Fibroblast of lung (primary cell): Measurements from ENCODE around the gene ELOA. TPM values are rescaled to one million over a fixed set of nuclear protein-coding genes. Genes with fewer than 3 reads are reported as not detected.
A peak's percentile ranks its signal among the peaks of the same experiment; 100 is the strongest.
"Not testable (repeated sequence)": the region's sequence is repeated elsewhere in the genome, so short reads cannot be mapped to it uniquely, and the experiment has no call there.

Experiments used
- DNase-seq, 2 donors: peaks; one replicate each; pipeline versions ENCODE4 v3.0.0 to v3.0.0-alpha.2; 2010; ENCODE audit warnings: low read depth in 2 of 2
- H2AFZ ChIP-seq: 2 replicates; pipeline ENCODE4 v1.5.1; 2012; ENCODE audit warnings: low read length, control low read depth, inconsistent platforms
- H3K27ac ChIP-seq: 2 replicates; pipeline ENCODE4 v1.5.1; 2011; ENCODE audit warnings: low read length, control low read depth; ENCODE audit not compliant: insufficient read depth
- H3K27me3 ChIP-seq: 2 replicates; pipeline ENCODE4 v1.5.1; 2011; ENCODE audit warnings: mild to moderate bottlenecking, low read length; ENCODE audit not compliant: control insufficient read depth, insufficient read depth
- H3K36me3 ChIP-seq: 2 replicates; pipeline ENCODE4 v1.5.1; 2011; ENCODE audit warnings: low read length; ENCODE audit not compliant: control insufficient read depth, insufficient read depth
- H3K4me1 ChIP-seq: 2 replicates; pipeline ENCODE4 v1.5.1; 2011; ENCODE audit warnings: low read length; ENCODE audit not compliant: control insufficient read depth, insufficient read depth; ENCODE audit errors: extremely low read depth
- H3K4me2 ChIP-seq: 2 replicates; pipeline ENCODE4 v1.5.1; 2011; ENCODE audit warnings: low read length, control low read depth; ENCODE audit not compliant: insufficient read depth; ENCODE audit errors: extremely low read depth
- H3K4me3 ChIP-seq, 4 experiments: fragments of 200-600 bp in 1 of 4; sonication (generic) in 1 of 4; replicated peaks in 1 of 4; 2 replicates each; pipeline ENCODE4 v1.5.1; 2011 to 2016; ENCODE audit warnings: low read length in 4 of 4, low read depth in 3 of 4, mild to moderate bottlenecking in 3 of 4, control low read depth in 2 of 4, inconsistent platforms in 1 of 4, mixed read lengths in 1 of 4; ENCODE audit not compliant: insufficient read depth in 1 of 4; ENCODE audit errors: control extremely low read depth in 1 of 4
- H3K79me2 ChIP-seq: 2 replicates; pipeline ENCODE4 v1.5.1; 2012; ENCODE audit warnings: mild to moderate bottlenecking, low read length, inconsistent platforms; ENCODE audit not compliant: control insufficient read depth, insufficient read depth
- H3K9ac ChIP-seq: 2 replicates; pipeline ENCODE4 v1.5.1; 2011; ENCODE audit warnings: mild to moderate bottlenecking, low read length, control low read depth; ENCODE audit not compliant: insufficient read depth
- H3K9me3 ChIP-seq: 2 replicates; pipeline ENCODE4 v1.5.1; 2012; ENCODE audit warnings: low read depth, low read length; ENCODE audit not compliant: control insufficient read depth, insufficient read depth
- H4K20me1 ChIP-seq: 2 replicates; pipeline ENCODE4 v1.5.1; 2011; ENCODE audit warnings: low read length; ENCODE audit not compliant: control insufficient read depth, insufficient read depth; ENCODE audit errors: extremely low read depth
- EZH2 ChIP-seq: IDR thresholded peaks from 2 replicates; pipeline ENCODE4 v1.5.1; 2012; ENCODE audit warnings: low read length, control low read depth, mild to moderate bottlenecking; ENCODE audit errors: missing control alignments
- polyA plus RNA-seq, 2 donors: library from polyadenylated mRNA; depleted of rRNA in 1 of 2; stranded (reverse) in 1 of 2; unstranded in 1 of 2; fragments of >200 nt; gene quantifications; 2 replicates each; pipeline ENCODE4 v1.2.1, GENCODE V29; 2011 to 2012; ENCODE audit warnings: missing spikeins in 1 of 2
- total RNA-seq: library from RNA; depleted of rRNA; stranded (reverse); fragments of >200 nt; gene quantifications from 2 replicates; pipeline ENCODE4 v1.2.1, GENCODE V29; 2014
- TF ChIP-seq, protein P1 (sequence below), 2 donors: IDR thresholded peaks in 1 of 2; conservative IDR thresholded peaks in 1 of 2; 1 replicate in 1 of 2; 2 replicates in 1 of 2; pipeline ENCODE4 v1.5.1; 2011 to 2012; ENCODE audit warnings: low read length in 2 of 2, control low read depth in 1 of 2, inconsistent platforms in 1 of 2, low read depth in 1 of 2, mild to moderate bottlenecking in 1 of 2

The ELOA gene
- total and polyA plus RNA-seq, 2 donors (not counting 1 experiment from before 2014, with no cell fraction given): 19.3 to 34.1 TPM

DNA sequence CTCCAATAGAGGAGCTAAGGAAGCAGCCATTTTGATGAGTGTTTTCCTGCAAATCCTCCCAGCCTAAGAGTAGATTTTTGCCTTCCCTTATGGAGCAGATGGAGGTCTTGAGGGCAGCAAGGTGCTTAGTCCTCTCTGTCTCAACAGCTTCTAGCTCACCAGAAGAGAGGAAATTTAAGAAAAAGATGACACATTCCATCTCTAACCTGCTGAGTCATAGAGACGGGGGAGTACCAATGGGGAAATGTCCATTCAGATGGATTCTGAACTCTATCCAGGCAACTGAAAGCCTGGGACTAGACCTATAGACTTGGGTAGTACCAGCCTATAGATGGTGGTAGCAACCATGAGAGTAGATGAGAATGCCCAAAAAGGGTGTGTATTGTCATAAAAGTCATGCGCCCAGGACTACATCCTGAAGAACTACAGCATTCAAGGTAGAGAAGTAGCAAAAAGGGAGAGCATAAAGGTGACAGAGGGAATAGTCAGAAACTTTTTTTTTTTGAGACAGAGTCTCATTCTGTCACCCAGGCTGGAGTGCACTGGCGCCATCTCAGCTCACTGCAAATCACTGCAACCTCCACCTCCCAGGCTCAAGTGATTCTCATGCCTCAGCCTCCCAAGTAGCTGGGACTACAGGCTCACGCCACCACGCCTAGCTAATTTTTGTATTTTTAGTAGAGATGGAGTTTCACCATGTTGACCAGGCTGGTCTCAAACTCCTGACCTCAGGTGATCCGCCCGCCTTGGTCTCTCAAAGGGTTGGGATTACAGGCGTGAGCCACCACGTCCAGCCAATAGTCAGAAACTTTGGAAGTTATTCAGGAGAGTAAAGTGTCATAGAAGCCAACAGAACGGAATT lies 10.7 kb upstream of the ELOA start:
- H2AFZ ChIP-seq: no peak overlapping the region
- no peaks in the 10 kb centered on the region for H3K79me2 ChIP-seq
- no peak overlapping the region for H3K4me2 ChIP-seq
- H3K4me3 ChIP-seq: no peak overlapping the region
- no peaks in the 10 kb centered on the region for H3K9me3 ChIP-seq
- no peaks in the 10 kb centered on the region for H4K20me1 ChIP-seq
- DNase-seq: peak in 1 of 2 donors; percentile 33
- TF ChIP-seq, protein P1, sequence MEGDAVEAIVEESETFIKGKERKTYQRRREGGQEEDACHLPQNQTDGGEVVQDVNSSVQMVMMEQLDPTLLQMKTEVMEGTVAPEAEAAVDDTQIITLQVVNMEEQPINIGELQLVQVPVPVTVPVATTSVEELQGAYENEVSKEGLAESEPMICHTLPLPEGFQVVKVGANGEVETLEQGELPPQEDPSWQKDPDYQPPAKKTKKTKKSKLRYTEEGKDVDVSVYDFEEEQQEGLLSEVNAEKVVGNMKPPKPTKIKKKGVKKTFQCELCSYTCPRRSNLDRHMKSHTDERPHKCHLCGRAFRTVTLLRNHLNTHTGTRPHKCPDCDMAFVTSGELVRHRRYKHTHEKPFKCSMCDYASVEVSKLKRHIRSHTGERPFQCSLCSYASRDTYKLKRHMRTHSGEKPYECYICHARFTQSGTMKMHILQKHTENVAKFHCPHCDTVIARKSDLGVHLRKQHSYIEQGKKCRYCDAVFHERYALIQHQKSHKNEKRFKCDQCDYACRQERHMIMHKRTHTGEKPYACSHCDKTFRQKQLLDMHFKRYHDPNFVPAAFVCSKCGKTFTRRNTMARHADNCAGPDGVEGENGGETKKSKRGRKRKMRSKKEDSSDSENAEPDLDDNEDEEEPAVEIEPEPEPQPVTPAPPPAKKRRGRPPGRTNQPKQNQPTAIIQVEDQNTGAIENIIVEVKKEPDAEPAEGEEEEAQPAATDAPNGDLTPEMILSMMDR (conservative IDR thresholded peaks at IDR 0.05 in 1 of 2, IDR thresholded peaks at IDR 0.05 in 1 of 2; ENCODE audit: low read depth in 1 of 2, low read length in 2 of 2): no peak
- TF ChIP-seq EZH2: no peak
- H3K27me3 ChIP-seq: no peaks in the 10 kb centered on the region
- no peak overlapping the region for H3K9ac ChIP-seq
- no peaks in the 10 kb centered on the region for H3K36me3 ChIP-seq
- H3K4me1 ChIP-seq: peaks cover 5% of the 10 kb centered on the region
- no peak overlapping the region for H3K27ac ChIP-seq

DNA sequence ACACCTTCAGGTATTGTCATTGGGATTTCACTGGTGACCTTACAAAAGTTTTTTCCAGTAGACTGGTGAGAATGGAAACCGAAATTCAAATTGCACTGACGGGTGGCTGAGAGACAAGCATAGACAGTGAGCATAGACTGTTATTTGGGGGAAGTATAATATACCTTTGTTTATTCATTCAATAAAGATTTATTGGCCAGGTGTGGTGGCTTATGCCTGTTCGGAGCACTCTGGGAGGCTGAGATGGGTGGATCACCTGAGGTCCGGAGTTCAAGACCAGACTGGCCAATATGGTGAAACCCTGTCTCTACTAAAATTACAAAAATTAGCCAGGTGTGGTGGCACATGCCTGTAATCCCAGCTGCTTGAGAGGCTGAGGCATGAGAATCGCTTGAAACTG lies 10.0 kb upstream of the ELOA start:
- H2AFZ ChIP-seq, DNase-seq, H3K4me2 ChIP-seq, H3K9ac ChIP-seq, H3K4me3 ChIP-seq, H3K79me2 ChIP-seq, H3K27me3 ChIP-seq, H4K20me1 ChIP-seq, H3K27ac ChIP-seq, H3K4me1 ChIP-seq, H3K9me3 ChIP-seq, H3K36me3 ChIP-seq: not testable (repeated sequence)

- no peak overlapping the region for H2AFZ ChIP-seq
- H3K4me3 ChIP-seq: no peak overlapping the region
- DNase-seq: no peak
- no peak for TF ChIP-seq EZH2
- TF ChIP-seq, protein P1 (conservative IDR thresholded peaks at IDR 0.05 in 1 of 2, IDR thresholded peaks at IDR 0.05 in 1 of 2; ENCODE audit: low read depth in 1 of 2, low read length in 2 of 2): no peak
- no peaks in the 10 kb centered on the region for H4K20me1 ChIP-seq
- peaks cover 5% of the 10 kb centered on the region for H3K4me1 ChIP-seq
- H3K4me2 ChIP-seq: no peak overlapping the region
- no peaks in the 10 kb centered on the region for H3K79me2 ChIP-seq
- H3K27me3 ChIP-seq: no peaks in the 10 kb centered on the region
- H3K9me3 ChIP-seq: no peaks in the 10 kb centered on the region
- no peaks in the 10 kb centered on the region for H3K36me3 ChIP-seq
- H3K9ac ChIP-seq: no peak overlapping the region
- H3K27ac ChIP-seq: no peak overlapping the region
Measured at GRCh38 chr1:23736437-23737134, 6.7 kb upstream of the ELOA start.
